ENCODE results near the gene BCAR3.

Gene BCAR3

GRCh38 chr1:93531193-93531592 is 150.4 kb downstream of the BCAR3 start:
- DNase-seq (ENCODE audit: low spot score), result no peak
- in situ Hi-C loops (cut with MboI; ENCODE audit: low sequenced_read_pairs, unreplicated experiment), result no loop called here
- TF ChIP-seq CTCF (IDR thresholded peaks at IDR 0.05; ENCODE audit: borderline replicate concordance, control extremely low read depth, extremely low read depth, insufficient read depth, missing control alignments), result no peak

- in situ Hi-C loops (cut with MboI; ENCODE audit: low sequenced_read_pairs, unreplicated experiment), result no loop called here
- no peak for DNase-seq (ENCODE audit: low spot score)
- TF ChIP-seq CTCF (IDR thresholded peaks at IDR 0.05; ENCODE audit: borderline replicate concordance, control extremely low read depth, extremely low read depth, insufficient read depth, missing control alignments), result no peak
Observed at GRCh38 chr1:93528412-93528811, 153.2 kb downstream of the BCAR3 start.

GRCh38 chr1:93526431-93526830 is 155.2 kb downstream of the BCAR3 start:
- in situ Hi-C loops (cut with MboI; ENCODE audit: low sequenced_read_pairs, unreplicated experiment), result no loop called here
- no peak for DNase-seq (ENCODE audit: low spot score)
- TF ChIP-seq CTCF (IDR thresholded peaks at IDR 0.05; ENCODE audit: borderline replicate concordance, control extremely low read depth, extremely low read depth, insufficient read depth, missing control alignments), result no peak

- in situ Hi-C loops (cut with MboI; ENCODE audit: low sequenced_read_pairs, unreplicated experiment), result no loop called here
Observed at GRCh38 chr1:93525431-93525830, 156.2 kb downstream of the BCAR3 start.

GRCh38 chr1:93522721-93523120 is 158.9 kb downstream of the BCAR3 start:
- no peak for TF ChIP-seq CTCF (IDR thresholded peaks at IDR 0.05; ENCODE audit: borderline replicate concordance, control extremely low read depth, extremely low read depth, insufficient read depth, missing control alignments)

More at GRCh38 chr1:93525431-93525830, 156.2 kb downstream of the BCAR3 start:
- TF ChIP-seq CTCF (IDR thresholded peaks at IDR 0.05; ENCODE audit: borderline replicate concordance, control extremely low read depth, extremely low read depth, insufficient read depth, missing control alignments), result no peak
- DNase-seq (ENCODE audit: low spot score), result no peak

GRCh38 chr1:93521618-93522017 is 160.0 kb downstream of the BCAR3 start:
- in situ Hi-C loops (cut with MboI; ENCODE audit: low sequenced_read_pairs, unreplicated experiment), result no loop called here

More at GRCh38 chr1:93522721-93523120, 158.9 kb downstream of the BCAR3 start:
- DNase-seq (ENCODE audit: low spot score), result no peak
- in situ Hi-C loops (cut with MboI; ENCODE audit: low sequenced_read_pairs, unreplicated experiment), result no loop called here

More at GRCh38 chr1:93521618-93522017, 160.0 kb downstream of the BCAR3 start:
- no peak for TF ChIP-seq CTCF (IDR thresholded peaks at IDR 0.05; ENCODE audit: borderline replicate concordance, control extremely low read depth, extremely low read depth, insufficient read depth, missing control alignments)
- DNase-seq (ENCODE audit: low spot score), result no peak

Data from GM13976 (cell line).